GM23338 (cell line): ENCODE data around the gene STAT3. TPM values are rescaled to one million over a fixed set of nuclear protein-coding genes. Genes with fewer than 3 reads are reported as not detected.
"Not testable (repeated sequence)": the region's sequence is repeated elsewhere in the genome, so short reads cannot be mapped to it uniquely, and the experiment has no call there.

Experiments
- ATAC-seq: fragments of 200-7000 bp; cut with Tn5 transposase; 3 replicates; pipeline ENCODE4 v1.9.1; 2020
- DNase-seq: peaks from one replicate; pipeline ENCODE4 v3.0.0-alpha.2; 2015; ENCODE audit warnings: low spot score
- H2AFZ ChIP-seq: fragments of 200-600 bp; sonication (generic); 2 replicates; pipeline ENCODE4 v1.8.0; 2016; ENCODE audit warnings: antibody characterized with exemption, mild to moderate bottlenecking, moderate library complexity
- H3F3A ChIP-seq: fragments of 200-600 bp; sonication (generic); replicated peaks from 2 replicates; pipeline ENCODE4 v1.8.0; 2017; ENCODE audit warnings: antibody characterized with exemption, mixed run types, low read depth
- H3K27ac ChIP-seq: fragments of 200-600 bp; sonication (generic); 2 replicates; pipeline ENCODE4 v1.6.1; 2016; ENCODE audit warnings: low read depth
- H3K27me3 ChIP-seq: fragments of 200-600 bp; sonication (generic); 2 replicates; pipeline ENCODE4 v1.8.0; 2016; ENCODE audit warnings: mild to moderate bottlenecking, mixed run types, moderate library complexity; ENCODE audit not compliant: insufficient read depth
- H3K36me3 ChIP-seq: fragments of 200-600 bp; sonication (generic); 2 replicates; pipeline ENCODE4 v1.8.0; 2016; ENCODE audit warnings: mild to moderate bottlenecking; ENCODE audit not compliant: insufficient read depth
- H3K4me1 ChIP-seq: fragments of 200-600 bp; sonication (generic); 2 replicates; pipeline ENCODE4 v1.8.0; 2016; ENCODE audit warnings: mild to moderate bottlenecking, moderate library complexity; ENCODE audit not compliant: insufficient read depth
- H3K4me2 ChIP-seq: fragments of 200-600 bp; sonication (generic); 2 replicates; pipeline ENCODE4 v1.7.1; 2017; ENCODE audit warnings: mixed run types
- H3K4me3 ChIP-seq: fragments of 200-600 bp; sonication (generic); 2 replicates; pipeline ENCODE4 v1.6.1; 2016; ENCODE audit warnings: mixed run types
- H3K79me2 ChIP-seq: fragments of 200-600 bp; sonication (generic); replicated peaks from 2 replicates; pipeline ENCODE4 v1.8.0; 2017; ENCODE audit warnings: mild to moderate bottlenecking; ENCODE audit not compliant: insufficient read depth
- H3K9me2 ChIP-seq: fragments of 200-600 bp; sonication (generic); 2 replicates; pipeline ENCODE4 v1.8.0; 2017; ENCODE audit not compliant: insufficient read depth
- H4K20me1 ChIP-seq: fragments of 200-600 bp; sonication (generic); replicated peaks from 2 replicates; pipeline ENCODE4 v1.8.0; 2017; ENCODE audit warnings: mild to moderate bottlenecking; ENCODE audit not compliant: insufficient read depth
- H3K27ac Mint-ChIP-seq: 2 replicates; pipeline ENCODE4 v1.8.0; 2020; ENCODE audit warnings: inconsistent platforms, mild to moderate bottlenecking, moderate library complexity, mixed read lengths
- H3K27me3 Mint-ChIP-seq: 3 replicates; pipeline ENCODE4 v1.8.0; 2022; ENCODE audit warnings: low read depth, mild to moderate bottlenecking, moderate library complexity, mixed read lengths, inconsistent platforms; ENCODE audit not compliant: insufficient read depth, poor library complexity
- H3K36me3 Mint-ChIP-seq: 3 replicates; pipeline ENCODE4 v1.8.0; 2021; ENCODE audit warnings: low read depth, mild to moderate bottlenecking, inconsistent platforms, moderate library complexity, mixed read lengths
- H3K4me1 Mint-ChIP-seq: 3 replicates; pipeline ENCODE4 v1.8.0; 2020; ENCODE audit warnings: mild to moderate bottlenecking, inconsistent platforms, mixed read lengths
- H3K4me3 Mint-ChIP-seq: 3 replicates; pipeline ENCODE4 v1.8.0; 2021; ENCODE audit warnings: moderate library complexity, mild to moderate bottlenecking, inconsistent platforms, mixed read lengths
- H3K9me3 Mint-ChIP-seq: 3 replicates; pipeline ENCODE4 v1.8.0; 2020; ENCODE audit warnings: moderate library complexity, mild to moderate bottlenecking, inconsistent platforms, mixed read lengths
- CREB1 ChIP-seq: fragments of 250-450 bp; sonication (Bioruptor Pico); IDR thresholded peaks from 2 replicates; pipeline ENCODE4 v1.5.0; 2020; ENCODE audit warnings: low read depth, mild to moderate bottlenecking, moderate library complexity
- EZH2phosphoT487 ChIP-seq: fragments of 200-600 bp; sonication (generic); IDR thresholded peaks from one replicate; pipeline ENCODE4 v1.8.1; 2018; ENCODE audit warnings: antibody characterized with exemption; ENCODE audit not compliant: unreplicated experiment
- JUNB ChIP-seq: IDR thresholded peaks from one replicate; pipeline ENCODE4 v1.6.1; 2016; ENCODE audit warnings: antibody characterized with exemption; ENCODE audit not compliant: unreplicated experiment
- STAT1 ChIP-seq: IDR thresholded peaks from one replicate; pipeline ENCODE4 v1.6.1; 2016; ENCODE audit warnings: antibody characterized with exemption; ENCODE audit not compliant: unreplicated experiment
- ZNF114 ChIP-seq: fragments of 250-450 bp; sonication (Bioruptor Pico); IDR thresholded peaks from 2 replicates; pipeline ENCODE4 v1.5.0; 2020; ENCODE audit warnings: mild to moderate bottlenecking, moderate library complexity
- ZNF331 ChIP-seq: fragments of 250-450 bp; sonication (Bioruptor Pico); IDR thresholded peaks from 2 replicates; pipeline ENCODE4 v1.5.0; 2020; ENCODE audit warnings: low read depth, mild to moderate bottlenecking, moderate library complexity
- polyA plus RNA-seq: library from polyadenylated mRNA; unstranded; fragments of >200 nt; fragmentation: Nextera tagmentation; extraction: Ambion mirVana; gene quantifications from 2 replicates; pipeline ENCODE4 v1.2.1, GENCODE V29; 2016
- total RNA-seq: library from RNA; depleted of rRNA; stranded (reverse); fragments of >200 nt; shearing (Covaris generic); gene quantifications from 2 replicates; pipeline ENCODE4 v1.2.3, GENCODE V29; 2014
- TF ChIP-seq, protein P1 (sequence below), 2 experiments: fragments of 200-600 bp in 1 of 2; sonication (generic) in 1 of 2; conservative IDR thresholded peaks; 2 replicates each; pipeline versions ENCODE4 v1.5.1 to v1.6.1; 2016 to 2017; ENCODE audit warnings: antibody characterized with exemption in 2 of 2, low read depth in 2 of 2, mild to moderate bottlenecking in 2 of 2, moderate library complexity in 1 of 2
- TF ChIP-seq, protein P2 (sequence below): IDR thresholded peaks from one replicate; pipeline ENCODE4 v1.6.1; 2018; ENCODE audit warnings: antibody characterized with exemption; ENCODE audit not compliant: unreplicated experiment
- TF ChIP-seq, protein P3 (sequence below): IDR thresholded peaks from 2 replicates; pipeline ENCODE4 v1.6.1; 2016; ENCODE audit warnings: antibody characterized with exemption
- TF ChIP-seq, protein P4 (sequence below): fragments of 250-450 bp; sonication (Bioruptor Pico); IDR thresholded peaks from 2 replicates; pipeline ENCODE4 v1.5.0; 2020; ENCODE audit warnings: mild to moderate bottlenecking, moderate library complexity

Gene STAT3
- total and polyA plus RNA-seq, 2 experiments from 2014 or later: 49.5 to 78.0 TPM

DNA sequence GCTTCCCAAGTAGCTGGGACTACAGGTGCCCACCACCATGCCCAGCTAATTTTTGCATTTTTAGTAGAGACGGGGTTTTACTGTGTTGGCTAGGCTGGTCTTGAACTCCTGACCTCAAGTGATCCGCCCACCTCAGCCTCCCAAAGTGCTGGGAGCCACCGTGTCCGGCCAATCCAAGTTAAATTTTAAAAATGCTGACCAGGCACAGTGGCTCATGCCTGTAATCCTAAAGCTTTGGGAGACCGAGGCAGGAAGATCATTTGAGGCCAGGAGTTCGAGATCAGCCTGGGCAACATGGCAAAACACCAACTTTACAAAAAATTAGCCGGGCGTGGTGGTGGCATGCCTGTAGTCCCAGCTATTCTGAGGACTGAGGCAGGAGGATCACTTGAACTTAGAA, 3.2 kb upstream of the STAT3 start:
- not testable (repeated sequence) for H3K4me3 Mint-ChIP-seq, H2AFZ ChIP-seq, H3K9me3 Mint-ChIP-seq, H3K27ac ChIP-seq, H3K27ac Mint-ChIP-seq, H3K36me3 ChIP-seq, H3K4me3 ChIP-seq, H3K27me3 ChIP-seq, H3F3A ChIP-seq, DNase-seq, H3K9me2 ChIP-seq, H3K36me3 Mint-ChIP-seq, ATAC-seq, H3K27me3 Mint-ChIP-seq, H4K20me1 ChIP-seq, H3K4me2 ChIP-seq
- H3K79me2 ChIP-seq: peaks cover 11% of the 10 kb centered on the region
- H3K4me1 Mint-ChIP-seq: peaks cover 25% of the 10 kb centered on the region
- peaks cover 18% of the 10 kb centered on the region for H3K4me1 ChIP-seq

DNA sequence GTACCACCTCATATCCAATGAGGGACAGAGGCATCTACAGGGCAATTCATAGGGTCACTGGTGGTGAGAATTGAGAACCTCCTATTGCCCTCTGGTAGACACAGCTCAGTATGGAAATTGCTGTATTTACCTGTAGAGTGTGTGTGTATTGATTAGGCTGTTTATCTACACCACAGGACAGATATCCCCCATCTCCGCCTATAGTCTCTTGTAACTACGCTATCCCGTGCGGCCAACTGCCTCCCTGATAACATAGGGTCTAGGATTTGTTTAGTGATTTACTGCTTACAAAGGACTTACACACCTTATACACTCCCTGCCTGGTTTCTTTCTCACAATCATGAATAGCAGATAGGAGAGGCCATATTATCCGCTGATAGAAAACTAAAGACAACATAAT, 1.7 kb upstream of the STAT3 start:
- Histone ChIP-seq H3K4me2 (no peak overlapping the region), H3K4me3 (no peak overlapping the region), H3K9me2 (no peaks in the 10 kb centered on the region), H2AFZ (peak overlapping the region; percentile 4), H3K4me1 (peaks cover 22% of the 10 kb centered on the region), H3K27ac (no peak overlapping the region), H3F3A (peaks cover 5% of the 10 kb centered on the region; the same call in 1 of the 2 replicates), H3K27me3 (no peaks in the 10 kb centered on the region), H4K20me1 (peaks cover 19% of the 10 kb centered on the region), H3K79me2 (peaks cover 27% of the 10 kb centered on the region), H3K36me3 (no peaks in the 10 kb centered on the region)
- Mint-ChIP-seq H3K4me1 (peaks cover 29% of the 10 kb centered on the region), H3K27ac (no peak overlapping the region), H3K36me3 (peaks cover under 1% of the 10 kb centered on the region; the same call in 1 of the 3 replicates), H3K4me3 (no peak overlapping the region), H3K27me3 (peaks cover 9% of the 10 kb centered on the region), H3K9me3 (no peaks in the 10 kb centered on the region)
- no peak for ATAC-seq
- DNase-seq: no peak
- TF ChIP-seq EZH2phosphoT487 (no peak), JUNB (no peak), CREB1 (CRISPR knock-in tag) (no peak), STAT1 (no peak), ZNF331 (no peak), ZNF114 (CRISPR knock-in tag) (no peak)
- TF ChIP-seq, protein P1, sequence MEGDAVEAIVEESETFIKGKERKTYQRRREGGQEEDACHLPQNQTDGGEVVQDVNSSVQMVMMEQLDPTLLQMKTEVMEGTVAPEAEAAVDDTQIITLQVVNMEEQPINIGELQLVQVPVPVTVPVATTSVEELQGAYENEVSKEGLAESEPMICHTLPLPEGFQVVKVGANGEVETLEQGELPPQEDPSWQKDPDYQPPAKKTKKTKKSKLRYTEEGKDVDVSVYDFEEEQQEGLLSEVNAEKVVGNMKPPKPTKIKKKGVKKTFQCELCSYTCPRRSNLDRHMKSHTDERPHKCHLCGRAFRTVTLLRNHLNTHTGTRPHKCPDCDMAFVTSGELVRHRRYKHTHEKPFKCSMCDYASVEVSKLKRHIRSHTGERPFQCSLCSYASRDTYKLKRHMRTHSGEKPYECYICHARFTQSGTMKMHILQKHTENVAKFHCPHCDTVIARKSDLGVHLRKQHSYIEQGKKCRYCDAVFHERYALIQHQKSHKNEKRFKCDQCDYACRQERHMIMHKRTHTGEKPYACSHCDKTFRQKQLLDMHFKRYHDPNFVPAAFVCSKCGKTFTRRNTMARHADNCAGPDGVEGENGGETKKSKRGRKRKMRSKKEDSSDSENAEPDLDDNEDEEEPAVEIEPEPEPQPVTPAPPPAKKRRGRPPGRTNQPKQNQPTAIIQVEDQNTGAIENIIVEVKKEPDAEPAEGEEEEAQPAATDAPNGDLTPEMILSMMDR (conservative IDR thresholded peaks at IDR 0.05; ENCODE audit: low read depth in 2 of 2): no peak
- TF ChIP-seq, protein P2, sequence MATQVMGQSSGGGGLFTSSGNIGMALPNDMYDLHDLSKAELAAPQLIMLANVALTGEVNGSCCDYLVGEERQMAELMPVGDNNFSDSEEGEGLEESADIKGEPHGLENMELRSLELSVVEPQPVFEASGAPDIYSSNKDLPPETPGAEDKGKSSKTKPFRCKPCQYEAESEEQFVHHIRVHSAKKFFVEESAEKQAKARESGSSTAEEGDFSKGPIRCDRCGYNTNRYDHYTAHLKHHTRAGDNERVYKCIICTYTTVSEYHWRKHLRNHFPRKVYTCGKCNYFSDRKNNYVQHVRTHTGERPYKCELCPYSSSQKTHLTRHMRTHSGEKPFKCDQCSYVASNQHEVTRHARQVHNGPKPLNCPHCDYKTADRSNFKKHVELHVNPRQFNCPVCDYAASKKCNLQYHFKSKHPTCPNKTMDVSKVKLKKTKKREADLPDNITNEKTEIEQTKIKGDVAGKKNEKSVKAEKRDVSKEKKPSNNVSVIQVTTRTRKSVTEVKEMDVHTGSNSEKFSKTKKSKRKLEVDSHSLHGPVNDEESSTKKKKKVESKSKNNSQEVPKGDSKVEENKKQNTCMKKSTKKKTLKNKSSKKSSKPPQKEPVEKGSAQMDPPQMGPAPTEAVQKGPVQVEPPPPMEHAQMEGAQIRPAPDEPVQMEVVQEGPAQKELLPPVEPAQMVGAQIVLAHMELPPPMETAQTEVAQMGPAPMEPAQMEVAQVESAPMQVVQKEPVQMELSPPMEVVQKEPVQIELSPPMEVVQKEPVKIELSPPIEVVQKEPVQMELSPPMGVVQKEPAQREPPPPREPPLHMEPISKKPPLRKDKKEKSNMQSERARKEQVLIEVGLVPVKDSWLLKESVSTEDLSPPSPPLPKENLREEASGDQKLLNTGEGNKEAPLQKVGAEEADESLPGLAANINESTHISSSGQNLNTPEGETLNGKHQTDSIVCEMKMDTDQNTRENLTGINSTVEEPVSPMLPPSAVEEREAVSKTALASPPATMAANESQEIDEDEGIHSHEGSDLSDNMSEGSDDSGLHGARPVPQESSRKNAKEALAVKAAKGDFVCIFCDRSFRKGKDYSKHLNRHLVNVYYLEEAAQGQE: no peak
- TF ChIP-seq, protein P3, sequence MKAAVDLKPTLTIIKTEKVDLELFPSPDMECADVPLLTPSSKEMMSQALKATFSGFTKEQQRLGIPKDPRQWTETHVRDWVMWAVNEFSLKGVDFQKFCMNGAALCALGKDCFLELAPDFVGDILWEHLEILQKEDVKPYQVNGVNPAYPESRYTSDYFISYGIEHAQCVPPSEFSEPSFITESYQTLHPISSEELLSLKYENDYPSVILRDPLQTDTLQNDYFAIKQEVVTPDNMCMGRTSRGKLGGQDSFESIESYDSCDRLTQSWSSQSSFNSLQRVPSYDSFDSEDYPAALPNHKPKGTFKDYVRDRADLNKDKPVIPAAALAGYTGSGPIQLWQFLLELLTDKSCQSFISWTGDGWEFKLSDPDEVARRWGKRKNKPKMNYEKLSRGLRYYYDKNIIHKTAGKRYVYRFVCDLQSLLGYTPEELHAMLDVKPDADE: no peak
- TF ChIP-seq, protein P4, sequence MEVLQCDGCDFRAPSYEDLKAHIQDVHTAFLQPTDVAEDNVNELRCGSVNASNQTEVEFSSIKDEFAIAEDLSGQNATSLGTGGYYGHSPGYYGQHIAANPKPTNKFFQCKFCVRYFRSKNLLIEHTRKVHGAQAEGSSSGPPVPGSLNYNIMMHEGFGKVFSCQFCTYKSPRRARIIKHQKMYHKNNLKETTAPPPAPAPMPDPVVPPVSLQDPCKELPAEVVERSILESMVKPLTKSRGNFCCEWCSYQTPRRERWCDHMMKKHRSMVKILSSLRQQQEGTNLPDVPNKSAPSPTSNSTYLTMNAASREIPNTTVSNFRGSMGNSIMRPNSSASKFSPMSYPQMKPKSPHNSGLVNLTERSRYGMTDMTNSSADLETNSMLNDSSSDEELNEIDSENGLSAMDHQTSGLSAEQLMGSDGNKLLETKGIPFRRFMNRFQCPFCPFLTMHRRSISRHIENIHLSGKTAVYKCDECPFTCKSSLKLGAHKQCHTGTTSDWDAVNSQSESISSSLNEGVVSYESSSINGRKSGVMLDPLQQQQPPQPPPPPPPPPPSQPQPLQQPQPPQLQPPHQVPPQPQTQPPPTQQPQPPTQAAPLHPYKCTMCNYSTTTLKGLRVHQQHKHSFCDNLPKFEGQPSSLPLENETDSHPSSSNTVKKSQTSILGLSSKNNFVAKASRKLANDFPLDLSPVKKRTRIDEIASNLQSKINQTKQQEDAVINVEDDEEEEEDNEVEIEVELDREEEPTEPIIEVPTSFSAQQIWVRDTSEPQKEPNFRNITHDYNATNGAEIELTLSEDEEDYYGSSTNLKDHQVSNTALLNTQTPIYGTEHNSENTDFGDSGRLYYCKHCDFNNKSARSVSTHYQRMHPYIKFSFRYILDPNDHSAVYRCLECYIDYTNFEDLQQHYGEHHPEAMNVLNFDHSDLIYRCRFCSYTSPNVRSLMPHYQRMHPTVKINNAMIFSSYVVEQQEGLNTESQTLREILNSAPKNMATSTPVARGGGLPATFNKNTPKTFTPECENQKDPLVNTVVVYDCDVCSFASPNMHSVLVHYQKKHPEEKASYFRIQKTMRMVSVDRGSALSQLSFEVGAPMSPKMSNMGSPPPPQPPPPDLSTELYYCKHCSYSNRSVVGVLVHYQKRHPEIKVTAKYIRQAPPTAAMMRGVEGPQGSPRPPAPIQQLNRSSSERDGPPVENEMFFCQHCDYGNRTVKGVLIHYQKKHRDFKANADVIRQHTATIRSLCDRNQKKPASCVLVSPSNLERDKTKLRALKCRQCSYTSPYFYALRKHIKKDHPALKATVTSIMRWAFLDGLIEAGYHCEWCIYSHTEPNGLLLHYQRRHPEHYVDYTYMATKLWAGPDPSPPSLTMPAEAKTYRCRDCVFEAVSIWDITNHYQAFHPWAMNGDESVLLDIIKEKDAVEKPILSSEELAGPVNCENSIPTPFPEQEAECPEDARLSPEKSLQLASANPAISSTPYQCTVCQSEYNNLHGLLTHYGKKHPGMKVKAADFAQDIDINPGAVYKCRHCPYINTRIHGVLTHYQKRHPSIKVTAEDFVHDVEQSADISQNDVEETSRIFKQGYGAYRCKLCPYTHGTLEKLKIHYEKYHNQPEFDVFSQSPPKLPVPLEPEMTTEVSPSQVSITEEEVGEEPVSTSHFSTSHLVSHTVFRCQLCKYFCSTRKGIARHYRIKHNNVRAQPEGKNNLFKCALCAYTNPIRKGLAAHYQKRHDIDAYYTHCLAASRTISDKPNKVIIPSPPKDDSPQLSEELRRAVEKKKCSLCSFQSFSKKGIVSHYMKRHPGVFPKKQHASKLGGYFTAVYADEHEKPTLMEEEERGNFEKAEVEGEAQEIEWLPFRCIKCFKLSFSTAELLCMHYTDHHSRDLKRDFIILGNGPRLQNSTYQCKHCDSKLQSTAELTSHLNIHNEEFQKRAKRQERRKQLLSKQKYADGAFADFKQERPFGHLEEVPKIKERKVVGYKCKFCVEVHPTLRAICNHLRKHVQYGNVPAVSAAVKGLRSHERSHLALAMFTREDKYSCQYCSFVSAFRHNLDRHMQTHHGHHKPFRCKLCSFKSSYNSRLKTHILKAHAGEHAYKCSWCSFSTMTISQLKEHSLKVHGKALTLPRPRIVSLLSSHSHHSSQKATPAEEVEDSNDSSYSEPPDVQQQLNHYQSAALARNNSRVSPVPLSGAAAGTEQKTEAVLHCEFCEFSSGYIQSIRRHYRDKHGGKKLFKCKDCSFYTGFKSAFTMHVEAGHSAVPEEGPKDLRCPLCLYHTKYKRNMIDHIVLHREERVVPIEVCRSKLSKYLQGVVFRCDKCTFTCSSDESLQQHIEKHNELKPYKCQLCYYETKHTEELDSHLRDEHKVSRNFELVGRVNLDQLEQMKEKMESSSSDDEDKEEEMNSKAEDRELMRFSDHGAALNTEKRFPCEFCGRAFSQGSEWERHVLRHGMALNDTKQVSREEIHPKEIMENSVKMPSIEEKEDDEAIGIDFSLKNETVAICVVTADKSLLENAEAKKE: no peak
